NCI-H345 treated with DMSO at 0.1 percent for 48 hours (cell line): ENCODE results near the gene PEMT.

Source experiments
- DNase-seq: peaks from one replicate; lab custom pipeline; 2025; ENCODE audit not compliant: unreplicated experiment; lab: John Stamatoyannopoulos, UW

The PEMT gene

GRCh38 chr17:17505151-17505550, 86.4 kb downstream of the PEMT start:
- no peak for DNase-seq

- no peak for DNase-seq
These were observed 87.0 kb downstream of the PEMT start for GRCh38 chr17:17504341-17505140.

- DNase-seq: no peak
These were observed 87.9 kb downstream of the PEMT start for GRCh38 chr17:17503566-17504130.

GRCh38 chr17:17502741-17503565, 88.6 kb downstream of the PEMT start:
- DNase-seq: no peak

- DNase-seq: no peak
These were observed 90.4 kb downstream of the PEMT start for GRCh38 chr17:17500999-17501605.

- no peak for DNase-seq
These were observed 91.9 kb downstream of the PEMT start for GRCh38 chr17:17499402-17500145.

- no peak for DNase-seq
These were observed 92.8 kb downstream of the PEMT start for GRCh38 chr17:17498606-17499301.

GRCh38 chr17:17497845-17498520, 93.5 kb downstream of the PEMT start:
- DNase-seq: no peak

- DNase-seq: no peak
These were observed 94.3 kb downstream of the PEMT start for GRCh38 chr17:17497065-17497844.

- DNase-seq: peak; percentile 49
These were observed 95.1 kb downstream of the PEMT start, which contains the start of gene RASD1 for GRCh38 chr17:17496189-17497064. Gene RASD1, minus strand, starts transcription at chr17:17496395. Its CDS starts 214 bp downstream, at chr17:17496181.

GRCh38 chr17:17495536-17496188, 95.8 kb downstream of the PEMT start:
- DNase-seq: no peak

- no peak for DNase-seq
These were observed 96.5 kb downstream of the PEMT start for GRCh38 chr17:17494870-17495535.

- no peak for DNase-seq
These were observed 97.0 kb downstream of the PEMT start for GRCh38 chr17:17494499-17494869.

- no peak for DNase-seq
These were observed 97.5 kb downstream of the PEMT start for GRCh38 chr17:17493986-17494466.

GRCh38 chr17:17493249-17493985, 98.1 kb downstream of the PEMT start:
- DNase-seq: no peak

GRCh38 chr17:17492571-17492970, 98.9 kb downstream of the PEMT start:
- DNase-seq: no peak
